HEK293 (cell line): ENCODE data around the gene ZNF766.

Source experiments
- CTCF ChIA-PET: fragments of 350-600 bp; formaldehyde crosslinking; extraction: SDS; loops from one replicate; lab custom pipeline; 2021; ENCODE audit warnings: antibody characterized with exemption; lab: Yijun Ruan, JAX
- POLR2A ChIA-PET: fragments of 300-600 bp; formaldehyde crosslinking; extraction: SDS; loops from one replicate; lab custom pipeline; 2020; ENCODE audit warnings: antibody characterized with exemption, inconsistent platforms; lab: Yijun Ruan, JAX
- H3K27ac ChIP-seq: fragments of 200-500 bp; sonication (Bioruptor generic); 2 replicates; pipeline ENCODE4 v1.5.1; 2014; ENCODE audit warnings: low read depth, low read length, control low read depth, inconsistent platforms; ENCODE audit errors: extremely low read depth
- H3K36me3 ChIP-seq, 2 experiments: fragments of 200-500 bp in 1 of 2; sonication (Bioruptor generic) in 1 of 2; 1 replicate in 1 of 2; 2 replicates in 1 of 2; pipeline ENCODE4 v1.5.1; 2014 to 2017; ENCODE audit warnings: inconsistent platforms in 2 of 2, low read length in 2 of 2; ENCODE audit not compliant: control insufficient read depth in 2 of 2, insufficient read depth in 1 of 2
- H3K4me1 ChIP-seq: fragments of 200-500 bp; sonication (Bioruptor generic); 2 replicates; pipeline ENCODE4 v1.5.1; 2014; ENCODE audit warnings: mild to moderate bottlenecking, low read length, inconsistent platforms; ENCODE audit not compliant: control insufficient read depth, insufficient read depth
- H3K4me3 ChIP-seq: 2 replicates; pipeline ENCODE4 v1.5.1; 2011; ENCODE audit warnings: low read depth, mild to moderate bottlenecking, control low read depth, low read length, moderate library complexity
- H3K9me3 ChIP-seq: fragments of 200-500 bp; sonication (Bioruptor generic); 2 replicates; pipeline ENCODE4 v1.5.1; 2014; ENCODE audit warnings: low read depth, low read length, inconsistent platforms; ENCODE audit not compliant: control insufficient read depth, insufficient read depth
- MYNN ChIP-seq: fragments of 450-650 bp; formaldehyde crosslinking; IDR thresholded peaks from 2 replicates; pipeline ENCODE4 v1.5.1; 2016; ENCODE audit warnings: missing biosample characterization, missing genetic modification characterization, borderline replicate concordance
- ZBTB1 ChIP-seq: fragments of 450-650 bp; formaldehyde crosslinking; IDR thresholded peaks from 2 replicates; pipeline ENCODE4 v1.5.1; 2016; ENCODE audit warnings: missing biosample characterization, missing genetic modification characterization
- ZFHX2 ChIP-seq: fragments of 450-650 bp; formaldehyde crosslinking; conservative IDR thresholded peaks from 2 replicates; pipeline ENCODE4 v1.5.1; 2016; ENCODE audit warnings: missing biosample characterization, missing genetic modification characterization
- ZFP69B ChIP-seq: fragments of 450-650 bp; formaldehyde crosslinking; IDR thresholded peaks from 2 replicates; pipeline ENCODE4 v1.5.1; 2016; ENCODE audit warnings: missing biosample characterization, missing genetic modification characterization
- ZNF37A ChIP-seq: fragments of 450-650 bp; IDR thresholded peaks from 2 replicates; pipeline ENCODE4 v1.5.1; 2018; ENCODE audit warnings: missing biosample characterization, missing genetic modification characterization
- ZNF660 ChIP-seq: fragments of 450-650 bp; IDR thresholded peaks from 2 replicates; pipeline ENCODE4 v1.5.1; 2018; ENCODE audit warnings: missing biosample characterization, mild to moderate bottlenecking, missing genetic modification characterization
- ZNF777 ChIP-seq: fragments of 450-650 bp; formaldehyde crosslinking; IDR thresholded peaks from 2 replicates; pipeline ENCODE4 v1.5.1; 2017; ENCODE audit warnings: missing biosample characterization, missing genetic modification characterization, borderline replicate concordance
- ZNF843 ChIP-seq: fragments of 450-650 bp; formaldehyde crosslinking; IDR thresholded peaks from 2 replicates; pipeline ENCODE4 v1.5.1; 2016; ENCODE audit warnings: missing biosample characterization, missing genetic modification characterization
- TF ChIP-seq, protein P1 (sequence below): fragments of 450-650 bp; formaldehyde crosslinking; IDR thresholded peaks from 2 replicates; pipeline ENCODE4 v1.5.0; 2017; ENCODE audit warnings: missing biosample characterization, missing genetic modification characterization, borderline replicate concordance
- TF ChIP-seq, protein P2 (sequence below): fragments of 450-650 bp; formaldehyde crosslinking; IDR thresholded peaks from 2 replicates; pipeline ENCODE4 v1.5.1; 2016; ENCODE audit warnings: missing biosample characterization, missing genetic modification characterization
- TF ChIP-seq, protein P3 (sequence below): fragments of 450-650 bp; formaldehyde crosslinking; IDR thresholded peaks from 2 replicates; pipeline ENCODE4 v1.5.1; 2016; ENCODE audit warnings: missing biosample characterization, missing genetic modification characterization
- TF ChIP-seq, protein P4 (sequence below): fragments of 450-650 bp; formaldehyde crosslinking; IDR thresholded peaks from 2 replicates; pipeline ENCODE4 v1.5.1; 2016; ENCODE audit warnings: missing biosample characterization, missing genetic modification characterization
- TF ChIP-seq, protein P5 (sequence below): fragments of 450-650 bp; formaldehyde crosslinking; IDR thresholded peaks from 2 replicates; pipeline ENCODE4 v1.5.1; 2016; ENCODE audit warnings: missing biosample characterization, missing genetic modification characterization

ZNF766 gene

DNA sequence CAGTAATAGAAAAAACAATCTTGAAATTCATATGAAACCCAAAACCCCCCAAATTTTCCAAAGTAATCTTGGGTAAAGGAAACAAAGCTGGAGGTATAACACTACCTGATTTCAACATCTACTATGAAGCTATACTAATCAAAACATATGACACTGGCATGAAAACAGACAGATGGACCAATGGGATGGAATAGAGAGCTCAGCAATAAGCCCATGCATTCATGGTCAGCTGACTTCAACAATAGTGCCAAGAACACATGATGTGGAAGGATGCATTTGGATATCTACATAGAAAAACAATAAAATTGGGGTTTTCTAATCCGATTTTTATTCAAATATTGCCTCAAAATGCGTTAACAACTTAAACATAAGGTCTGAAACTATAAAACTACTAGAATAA, 32.2 kb upstream of the ZNF766 start:
- H3K27ac ChIP-seq: no peak overlapping the region
- H3K4me3 ChIP-seq: no peak overlapping the region
- CTCF ChIA-PET: interaction anchor here (0.6 to 1.5 kb wide), 20 partner anchors 8 to 404 kb away, joined by 3 to 13 read pairs (median 4); partner anchors contain the start of gene ZNF616
- POLR2A ChIA-PET: no interaction called here
- no peaks in the 10 kb centered on the region; the same call in 1 of the 2 replicates for H3K9me3 ChIP-seq
- H3K36me3 ChIP-seq: no peaks in the 10 kb centered on the region; a peak in 1 of 3 replicates
- no peaks in the 10 kb centered on the region for H3K4me1 ChIP-seq
- TF ChIP-seq ZNF660 (tag by site-specific recombination): no peak
- no peak for TF ChIP-seq ZNF843 (tag by site-specific recombination)
- TF ChIP-seq ZFHX2: no peak
- TF ChIP-seq, protein P1, sequence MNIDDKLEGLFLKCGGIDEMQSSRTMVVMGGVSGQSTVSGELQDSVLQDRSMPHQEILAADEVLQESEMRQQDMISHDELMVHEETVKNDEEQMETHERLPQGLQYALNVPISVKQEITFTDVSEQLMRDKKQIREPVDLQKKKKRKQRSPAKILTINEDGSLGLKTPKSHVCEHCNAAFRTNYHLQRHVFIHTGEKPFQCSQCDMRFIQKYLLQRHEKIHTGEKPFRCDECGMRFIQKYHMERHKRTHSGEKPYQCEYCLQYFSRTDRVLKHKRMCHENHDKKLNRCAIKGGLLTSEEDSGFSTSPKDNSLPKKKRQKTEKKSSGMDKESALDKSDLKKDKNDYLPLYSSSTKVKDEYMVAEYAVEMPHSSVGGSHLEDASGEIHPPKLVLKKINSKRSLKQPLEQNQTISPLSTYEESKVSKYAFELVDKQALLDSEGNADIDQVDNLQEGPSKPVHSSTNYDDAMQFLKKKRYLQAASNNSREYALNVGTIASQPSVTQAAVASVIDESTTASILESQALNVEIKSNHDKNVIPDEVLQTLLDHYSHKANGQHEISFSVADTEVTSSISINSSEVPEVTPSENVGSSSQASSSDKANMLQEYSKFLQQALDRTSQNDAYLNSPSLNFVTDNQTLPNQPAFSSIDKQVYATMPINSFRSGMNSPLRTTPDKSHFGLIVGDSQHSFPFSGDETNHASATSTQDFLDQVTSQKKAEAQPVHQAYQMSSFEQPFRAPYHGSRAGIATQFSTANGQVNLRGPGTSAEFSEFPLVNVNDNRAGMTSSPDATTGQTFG (tag by site-specific recombination): no peak
- no peak for TF ChIP-seq ZBTB1 (tag by site-specific recombination)
- TF ChIP-seq, protein P2, sequence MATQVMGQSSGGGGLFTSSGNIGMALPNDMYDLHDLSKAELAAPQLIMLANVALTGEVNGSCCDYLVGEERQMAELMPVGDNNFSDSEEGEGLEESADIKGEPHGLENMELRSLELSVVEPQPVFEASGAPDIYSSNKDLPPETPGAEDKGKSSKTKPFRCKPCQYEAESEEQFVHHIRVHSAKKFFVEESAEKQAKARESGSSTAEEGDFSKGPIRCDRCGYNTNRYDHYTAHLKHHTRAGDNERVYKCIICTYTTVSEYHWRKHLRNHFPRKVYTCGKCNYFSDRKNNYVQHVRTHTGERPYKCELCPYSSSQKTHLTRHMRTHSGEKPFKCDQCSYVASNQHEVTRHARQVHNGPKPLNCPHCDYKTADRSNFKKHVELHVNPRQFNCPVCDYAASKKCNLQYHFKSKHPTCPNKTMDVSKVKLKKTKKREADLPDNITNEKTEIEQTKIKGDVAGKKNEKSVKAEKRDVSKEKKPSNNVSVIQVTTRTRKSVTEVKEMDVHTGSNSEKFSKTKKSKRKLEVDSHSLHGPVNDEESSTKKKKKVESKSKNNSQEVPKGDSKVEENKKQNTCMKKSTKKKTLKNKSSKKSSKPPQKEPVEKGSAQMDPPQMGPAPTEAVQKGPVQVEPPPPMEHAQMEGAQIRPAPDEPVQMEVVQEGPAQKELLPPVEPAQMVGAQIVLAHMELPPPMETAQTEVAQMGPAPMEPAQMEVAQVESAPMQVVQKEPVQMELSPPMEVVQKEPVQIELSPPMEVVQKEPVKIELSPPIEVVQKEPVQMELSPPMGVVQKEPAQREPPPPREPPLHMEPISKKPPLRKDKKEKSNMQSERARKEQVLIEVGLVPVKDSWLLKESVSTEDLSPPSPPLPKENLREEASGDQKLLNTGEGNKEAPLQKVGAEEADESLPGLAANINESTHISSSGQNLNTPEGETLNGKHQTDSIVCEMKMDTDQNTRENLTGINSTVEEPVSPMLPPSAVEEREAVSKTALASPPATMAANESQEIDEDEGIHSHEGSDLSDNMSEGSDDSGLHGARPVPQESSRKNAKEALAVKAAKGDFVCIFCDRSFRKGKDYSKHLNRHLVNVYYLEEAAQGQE (tag by site-specific recombination): no peak
- TF ChIP-seq MYNN (tag by site-specific recombination): no peak
- TF ChIP-seq, protein P3, sequence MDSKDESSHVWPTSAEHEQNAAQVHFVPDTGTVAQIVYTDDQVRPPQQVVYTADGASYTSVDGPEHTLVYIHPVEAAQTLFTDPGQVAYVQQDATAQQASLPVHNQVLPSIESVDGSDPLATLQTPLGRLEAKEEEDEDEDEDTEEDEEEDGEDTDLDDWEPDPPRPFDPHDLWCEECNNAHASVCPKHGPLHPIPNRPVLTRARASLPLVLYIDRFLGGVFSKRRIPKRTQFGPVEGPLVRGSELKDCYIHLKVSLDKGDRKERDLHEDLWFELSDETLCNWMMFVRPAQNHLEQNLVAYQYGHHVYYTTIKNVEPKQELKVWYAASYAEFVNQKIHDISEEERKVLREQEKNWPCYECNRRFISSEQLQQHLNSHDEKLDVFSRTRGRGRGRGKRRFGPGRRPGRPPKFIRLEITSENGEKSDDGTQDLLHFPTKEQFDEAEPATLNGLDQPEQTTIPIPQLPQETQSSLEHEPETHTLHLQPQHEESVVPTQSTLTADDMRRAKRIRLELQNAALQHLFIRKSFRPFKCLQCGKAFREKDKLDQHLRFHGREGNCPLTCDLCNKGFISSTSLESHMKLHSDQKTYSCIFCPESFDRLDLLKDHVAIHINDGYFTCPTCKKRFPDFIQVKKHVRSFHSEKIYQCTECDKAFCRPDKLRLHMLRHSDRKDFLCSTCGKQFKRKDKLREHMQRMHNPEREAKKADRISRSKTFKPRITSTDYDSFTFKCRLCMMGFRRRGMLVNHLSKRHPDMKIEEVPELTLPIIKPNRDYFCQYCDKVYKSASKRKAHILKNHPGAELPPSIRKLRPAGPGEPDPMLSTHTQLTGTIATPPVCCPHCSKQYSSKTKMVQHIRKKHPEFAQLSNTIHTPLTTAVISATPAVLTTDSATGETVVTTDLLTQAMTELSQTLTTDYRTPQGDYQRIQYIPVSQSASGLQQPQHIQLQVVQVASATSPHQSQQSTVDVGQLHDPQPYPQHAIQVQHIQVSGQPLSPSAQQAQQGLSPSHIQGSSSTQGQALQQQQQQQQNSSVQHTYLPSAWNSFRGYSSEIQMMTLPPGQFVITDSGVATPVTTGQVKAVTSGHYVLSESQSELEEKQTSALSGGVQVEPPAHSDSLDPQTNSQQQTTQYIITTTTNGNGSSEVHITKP (tag by site-specific recombination): no peak
- TF ChIP-seq, protein P4, sequence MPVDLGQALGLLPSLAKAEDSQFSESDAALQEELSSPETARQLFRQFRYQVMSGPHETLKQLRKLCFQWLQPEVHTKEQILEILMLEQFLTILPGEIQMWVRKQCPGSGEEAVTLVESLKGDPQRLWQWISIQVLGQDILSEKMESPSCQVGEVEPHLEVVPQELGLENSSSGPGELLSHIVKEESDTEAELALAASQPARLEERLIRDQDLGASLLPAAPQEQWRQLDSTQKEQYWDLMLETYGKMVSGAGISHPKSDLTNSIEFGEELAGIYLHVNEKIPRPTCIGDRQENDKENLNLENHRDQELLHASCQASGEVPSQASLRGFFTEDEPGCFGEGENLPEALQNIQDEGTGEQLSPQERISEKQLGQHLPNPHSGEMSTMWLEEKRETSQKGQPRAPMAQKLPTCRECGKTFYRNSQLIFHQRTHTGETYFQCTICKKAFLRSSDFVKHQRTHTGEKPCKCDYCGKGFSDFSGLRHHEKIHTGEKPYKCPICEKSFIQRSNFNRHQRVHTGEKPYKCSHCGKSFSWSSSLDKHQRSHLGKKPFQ (tag by site-specific recombination): no peak
- TF ChIP-seq ZNF37A (tag by site-specific recombination): no peak
- TF ChIP-seq ZNF777: no peak
- TF ChIP-seq, protein P5, sequence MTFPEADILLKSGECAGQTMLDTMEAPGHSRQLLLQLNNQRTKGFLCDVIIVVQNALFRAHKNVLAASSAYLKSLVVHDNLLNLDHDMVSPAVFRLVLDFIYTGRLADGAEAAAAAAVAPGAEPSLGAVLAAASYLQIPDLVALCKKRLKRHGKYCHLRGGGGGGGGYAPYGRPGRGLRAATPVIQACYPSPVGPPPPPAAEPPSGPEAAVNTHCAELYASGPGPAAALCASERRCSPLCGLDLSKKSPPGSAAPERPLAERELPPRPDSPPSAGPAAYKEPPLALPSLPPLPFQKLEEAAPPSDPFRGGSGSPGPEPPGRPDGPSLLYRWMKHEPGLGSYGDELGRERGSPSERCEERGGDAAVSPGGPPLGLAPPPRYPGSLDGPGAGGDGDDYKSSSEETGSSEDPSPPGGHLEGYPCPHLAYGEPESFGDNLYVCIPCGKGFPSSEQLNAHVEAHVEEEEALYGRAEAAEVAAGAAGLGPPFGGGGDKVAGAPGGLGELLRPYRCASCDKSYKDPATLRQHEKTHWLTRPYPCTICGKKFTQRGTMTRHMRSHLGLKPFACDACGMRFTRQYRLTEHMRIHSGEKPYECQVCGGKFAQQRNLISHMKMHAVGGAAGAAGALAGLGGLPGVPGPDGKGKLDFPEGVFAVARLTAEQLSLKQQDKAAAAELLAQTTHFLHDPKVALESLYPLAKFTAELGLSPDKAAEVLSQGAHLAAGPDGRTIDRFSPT (tag by site-specific recombination): no peak
- TF ChIP-seq ZFP69B: no peak
